OCI-LY7 (cell line): ENCODE data around the gene HAPLN2. TPM values are rescaled to one million over a fixed set of nuclear protein-coding genes. Genes with fewer than 3 reads are reported as not detected.

ENCODE experiments used
- BruUV-seq: library from RNA; stranded (reverse); fragments of 400-500 nt; replicated peaks from 2 replicates; lab custom pipeline; 2021; lab: Mats Ljungman, UMichigan
- CTCF ChIA-PET: fragments of 300-600 bp; sonication (Branson Sonifier 250); formaldehyde crosslinking; loops from one replicate; lab custom pipeline; 2022; ENCODE audit warnings: antibody characterized with exemption; ENCODE audit not compliant: unreplicated experiment; lab: Charles Lee
- POLR2A ChIA-PET: fragments of 300-600 bp; sonication (Branson Sonifier 250); formaldehyde crosslinking; loops from one replicate; lab custom pipeline; 2022; ENCODE audit warnings: antibody characterized with exemption; lab: Charles Lee
- DNase-seq: peaks from one replicate; pipeline ENCODE4 v3.0.0-alpha.2; 2015; ENCODE audit warnings: low spot score
- H2AFZ ChIP-seq: fragments of 200-600 bp; sonication (generic), shearing (Covaris generic); 2 replicates; pipeline ENCODE4 v1.6.1; 2014; ENCODE audit warnings: mild to moderate bottlenecking, antibody characterized with exemption, low read length, moderate library complexity
- H3K27ac ChIP-seq: fragments of 200-600 bp; sonication (generic); 2 replicates; pipeline ENCODE4 v1.5.1; 2014; ENCODE audit warnings: mixed run types, low read depth, mild to moderate bottlenecking, moderate library complexity, low read length, inconsistent platforms; ENCODE audit not compliant: poor library complexity, severe bottlenecking
- H3K36me3 ChIP-seq: fragments of 200-600 bp; sonication (generic); 2 replicates; pipeline ENCODE4 v1.6.1; 2014; ENCODE audit warnings: mild to moderate bottlenecking, antibody characterized with exemption, low read length, moderate library complexity, mixed read lengths; ENCODE audit not compliant: insufficient read depth
- H3K4me1 ChIP-seq: fragments of 200-600 bp; sonication (generic); 2 replicates; pipeline ENCODE4 v1.5.1; 2014; ENCODE audit warnings: mild to moderate bottlenecking, low read length; ENCODE audit not compliant: insufficient read depth, poor library complexity, severe bottlenecking
- H3K4me2 ChIP-seq: fragments of 200-600 bp; sonication (generic); 2 replicates; pipeline ENCODE4 v1.6.1; 2014; ENCODE audit warnings: mild to moderate bottlenecking, low read length
- H3K4me3 ChIP-seq: fragments of 200-600 bp; sonication (generic); 2 replicates; pipeline ENCODE4 v1.5.1; 2014; ENCODE audit warnings: mild to moderate bottlenecking, low read depth, low read length; ENCODE audit not compliant: poor library complexity, severe bottlenecking
- H3K79me2 ChIP-seq: fragments of 200-600 bp; sonication (generic); 2 replicates; pipeline ENCODE4 v1.6.1; 2016; ENCODE audit warnings: low read depth, mild to moderate bottlenecking, low read length, moderate library complexity, mixed read lengths; ENCODE audit not compliant: insufficient read depth
- H3K9me2 ChIP-seq: fragments of 200-600 bp; sonication (generic); 2 replicates; pipeline ENCODE4 v1.6.1; 2016; ENCODE audit warnings: mild to moderate bottlenecking, low read length, mixed read lengths; ENCODE audit not compliant: insufficient read depth
- H3K9me3 ChIP-seq: fragments of 200-600 bp; sonication (generic); 2 replicates; pipeline ENCODE4 v1.6.1; 2014; ENCODE audit warnings: mild to moderate bottlenecking, mixed run types, low read length, mixed read lengths
- H4K20me1 ChIP-seq: fragments of 200-600 bp; sonication (generic); 2 replicates; pipeline ENCODE4 v1.6.1; 2014; ENCODE audit warnings: mild to moderate bottlenecking, antibody characterized with exemption, low read length, moderate library complexity, mixed read lengths; ENCODE audit not compliant: insufficient read depth
- EZH2phosphoT487 ChIP-seq: fragments of 200-600 bp; sonication (generic); IDR thresholded peaks from 2 replicates; pipeline ENCODE4 v1.6.1; 2018; ENCODE audit warnings: low read depth, borderline replicate concordance, mild to moderate bottlenecking, mixed run types, antibody characterized with exemption, low read length, moderate library complexity, mixed read lengths
- intact Hi-C: fragments of 100-400 bp; cut with micrococcal nuclease; formaldehyde crosslinking; loops from one replicate; pipeline ENCODE4 v1.10.0; 2022; ENCODE audit not compliant: unreplicated experiment
- total RNA-seq, 2 experiments: library from RNA; depleted of rRNA in 1 of 2; stranded (reverse); fragments of >200 nt in 1 of 2; shearing (Covaris generic) in 1 of 2; gene quantifications; 2 replicates each; pipeline ENCODE4 v1.2.3, GENCODE V29; 2014 to 2022
- TF ChIP-seq, protein P1 (sequence below): fragments of 200-600 bp; sonication (generic); conservative IDR thresholded peaks from 2 replicates; pipeline ENCODE4 v1.5.1; 2014; ENCODE audit warnings: mild to moderate bottlenecking, antibody characterized with exemption, low read length, moderate library complexity, mixed read lengths

Gene HAPLN2
- total RNA-seq, 2 experiments from 2014 or later = 0.41 to 1.1 TPM

DNA sequence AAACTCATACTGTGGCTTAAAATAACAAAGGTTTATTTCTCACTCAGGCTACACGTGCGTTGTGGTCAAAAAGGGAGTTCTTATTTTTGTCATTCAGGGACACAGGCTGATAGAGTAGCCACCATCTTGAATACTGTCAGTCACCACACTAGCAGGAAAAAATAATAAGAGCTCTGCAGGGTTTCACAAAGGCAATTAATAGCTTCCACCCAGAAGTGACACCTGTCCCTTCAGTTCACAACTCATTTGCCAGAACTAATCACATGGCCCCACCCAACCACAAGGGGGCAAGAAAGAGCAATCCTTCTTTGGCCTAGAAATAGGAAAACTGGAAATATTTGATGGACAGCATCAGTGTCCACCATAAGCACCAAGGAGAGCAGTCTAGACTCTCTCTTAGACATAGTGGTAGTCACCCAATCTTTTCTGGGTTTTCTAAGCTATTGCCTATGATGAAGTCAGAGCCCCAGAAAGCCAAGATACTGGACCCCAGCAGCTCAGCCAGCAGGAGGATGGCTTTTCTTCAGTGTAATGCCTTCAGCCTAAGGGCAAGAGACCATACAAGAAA, 8.2 kb downstream of the HAPLN2 start:
- no peaks in the 10 kb centered on the region for H3K9me3 ChIP-seq
- H3K4me3 ChIP-seq = no peak overlapping the region
- TF ChIP-seq, protein P1, sequence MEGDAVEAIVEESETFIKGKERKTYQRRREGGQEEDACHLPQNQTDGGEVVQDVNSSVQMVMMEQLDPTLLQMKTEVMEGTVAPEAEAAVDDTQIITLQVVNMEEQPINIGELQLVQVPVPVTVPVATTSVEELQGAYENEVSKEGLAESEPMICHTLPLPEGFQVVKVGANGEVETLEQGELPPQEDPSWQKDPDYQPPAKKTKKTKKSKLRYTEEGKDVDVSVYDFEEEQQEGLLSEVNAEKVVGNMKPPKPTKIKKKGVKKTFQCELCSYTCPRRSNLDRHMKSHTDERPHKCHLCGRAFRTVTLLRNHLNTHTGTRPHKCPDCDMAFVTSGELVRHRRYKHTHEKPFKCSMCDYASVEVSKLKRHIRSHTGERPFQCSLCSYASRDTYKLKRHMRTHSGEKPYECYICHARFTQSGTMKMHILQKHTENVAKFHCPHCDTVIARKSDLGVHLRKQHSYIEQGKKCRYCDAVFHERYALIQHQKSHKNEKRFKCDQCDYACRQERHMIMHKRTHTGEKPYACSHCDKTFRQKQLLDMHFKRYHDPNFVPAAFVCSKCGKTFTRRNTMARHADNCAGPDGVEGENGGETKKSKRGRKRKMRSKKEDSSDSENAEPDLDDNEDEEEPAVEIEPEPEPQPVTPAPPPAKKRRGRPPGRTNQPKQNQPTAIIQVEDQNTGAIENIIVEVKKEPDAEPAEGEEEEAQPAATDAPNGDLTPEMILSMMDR = peak; percentile 89
- TF ChIP-seq EZH2phosphoT487 = no peak
- peak overlapping the region; percentile 32 for H3K27ac ChIP-seq
- no TSS peak for BruUV-seq
- intact Hi-C loops = loop anchor here (1.0 to 5.0 kb wide), 4 partner anchors 30 to 245 kb away; partner anchors contain the start of genes ISG20L2 and METTL25B
- no peaks in the 10 kb centered on the region for H3K79me2 ChIP-seq
- H3K9me2 ChIP-seq = no peaks in the 10 kb centered on the region
- no peaks in the 10 kb centered on the region for H3K36me3 ChIP-seq
- DNase-seq = peak; percentile 84
- peaks cover 23% of the 10 kb centered on the region for H3K4me1 ChIP-seq
- H4K20me1 ChIP-seq = no peaks in the 10 kb centered on the region
- ChIA-PET CTCF (interaction anchor here (0.6 to 1.9 kb wide), 10 partner anchors 9 to 133 kb away, joined by 3 to 12 read pairs (median 4); partner anchors contain the start of gene TTC24), POLR2A (interaction anchor here (0.6 to 1.2 kb wide), 8 partner anchors 18 to 139 kb away, joined by 3 to 8 read pairs (median 4); no protein-coding TSS in a partner anchor)
- H2AFZ ChIP-seq = no peak overlapping the region; the same call in 1 of the 2 replicates
- H3K4me2 ChIP-seq = peak overlapping the region; percentile 41; the same call in 1 of the 2 replicates

DNA sequence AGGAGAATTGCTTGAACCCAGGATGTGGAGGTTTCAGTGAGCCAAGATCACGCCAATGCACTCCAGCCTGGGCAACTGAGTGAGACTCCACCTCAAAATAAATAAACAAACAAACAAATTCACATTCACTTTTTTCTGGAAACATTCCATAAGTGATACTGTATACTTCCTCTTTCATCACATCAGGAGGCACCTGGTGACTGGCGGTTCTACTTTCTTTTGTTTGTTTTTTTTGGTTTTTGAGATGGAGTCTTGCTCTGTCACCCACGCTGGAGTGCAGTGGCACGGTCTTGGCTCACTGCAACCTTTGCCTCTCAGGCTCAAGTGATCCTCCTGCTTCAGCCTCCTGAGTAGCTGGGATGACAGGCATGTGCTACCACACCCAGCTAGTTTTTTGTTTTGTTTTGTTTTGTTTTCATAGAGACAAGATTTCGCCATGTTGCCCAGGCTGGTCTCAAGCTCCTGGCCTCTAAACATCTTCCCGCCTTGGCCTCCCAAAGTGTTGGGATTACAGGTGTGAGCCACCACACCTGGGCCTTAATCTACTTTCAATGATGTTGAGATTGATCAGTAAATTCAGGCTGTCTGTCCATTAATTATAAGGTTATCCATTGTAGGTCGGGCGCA, 10.7 kb downstream of the HAPLN2 start:
- intact Hi-C loops = loop anchor here (5.0 kb wide), 2 partner anchors 97 to 248 kb away; partner anchors contain the start of genes ISG20L2 and METTL25B

More for the DNA sequence above, 10.7 kb downstream of the HAPLN2 start:
- BruUV-seq = no TSS peak
- CTCF ChIA-PET = interaction anchor here (0.9 kb wide), 1 partner anchor 28 kb away, joined by 4 read pairs; no protein-coding TSS in a partner anchor
- H3K4me1 ChIP-seq = peaks cover 23% of the 10 kb centered on the region
- H3K27ac ChIP-seq = no peak overlapping the region
- no peaks in the 10 kb centered on the region for H3K9me3 ChIP-seq
- no peak overlapping the region for H2AFZ ChIP-seq
- POLR2A ChIA-PET = no interaction called here
- H3K79me2 ChIP-seq = no peaks in the 10 kb centered on the region
- no peak overlapping the region for H3K4me2 ChIP-seq
- DNase-seq = peak; percentile 27
- H3K4me3 ChIP-seq = no peak overlapping the region
- no peaks in the 10 kb centered on the region for H3K36me3 ChIP-seq
- no peaks in the 10 kb centered on the region for H4K20me1 ChIP-seq
- no peak for TF ChIP-seq EZH2phosphoT487
- TF ChIP-seq, protein P1 = no peak
- H3K9me2 ChIP-seq = no peaks in the 10 kb centered on the region
